G401 (cell line): ENCODE measurements around the gene ALS2. TPM values are rescaled to one million over a fixed set of nuclear protein-coding genes. Genes with fewer than 3 reads are reported as not detected.
"Not testable (repeated sequence)": the region's sequence is repeated elsewhere in the genome, so short reads cannot be mapped to it uniquely, and the experiment has no call there.

Experiments
- DNase-seq: peaks from one replicate; pipeline ENCODE4 v3.0.0-alpha.2; 2015; ENCODE audit warnings: low spot score
- in situ Hi-C: cut with HindIII; loops from 2 replicates; pipeline ENCODE4 v1.10.0; 2016; ENCODE audit warnings: low sequenced_read_pairs, mixed read lengths
- total RNA-seq: library from RNA; depleted of rRNA; stranded (reverse); fragments of >200 nt; shearing (Covaris generic); gene quantifications from 2 replicates; pipeline ENCODE4 v1.2.3, GENCODE V29; 2014

Gene ALS2
- total RNA-seq, 1 experiment from 2014 or later = 95.2 TPM

DNA sequence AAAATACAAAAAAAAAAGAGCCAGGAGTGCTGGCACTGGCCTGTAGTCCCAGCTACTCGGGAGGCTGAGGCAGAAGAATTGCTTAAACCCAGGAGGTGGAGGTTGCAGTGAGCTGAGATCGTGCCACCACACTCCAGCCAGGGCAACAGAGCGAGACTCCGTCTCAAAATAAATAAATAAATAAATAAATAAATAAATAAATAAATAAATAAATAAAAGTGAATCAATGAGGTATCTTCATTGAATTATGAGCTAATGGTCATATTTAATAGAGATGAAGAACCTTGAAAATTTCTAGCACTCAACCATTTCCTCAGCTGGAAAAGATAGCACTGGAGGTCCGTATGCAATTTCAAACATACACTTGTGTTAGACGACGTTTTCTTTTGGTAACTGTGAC lies 16.3 kb downstream of the ALS2 start:
- in situ Hi-C loops, DNase-seq: not testable (repeated sequence)

DNA sequence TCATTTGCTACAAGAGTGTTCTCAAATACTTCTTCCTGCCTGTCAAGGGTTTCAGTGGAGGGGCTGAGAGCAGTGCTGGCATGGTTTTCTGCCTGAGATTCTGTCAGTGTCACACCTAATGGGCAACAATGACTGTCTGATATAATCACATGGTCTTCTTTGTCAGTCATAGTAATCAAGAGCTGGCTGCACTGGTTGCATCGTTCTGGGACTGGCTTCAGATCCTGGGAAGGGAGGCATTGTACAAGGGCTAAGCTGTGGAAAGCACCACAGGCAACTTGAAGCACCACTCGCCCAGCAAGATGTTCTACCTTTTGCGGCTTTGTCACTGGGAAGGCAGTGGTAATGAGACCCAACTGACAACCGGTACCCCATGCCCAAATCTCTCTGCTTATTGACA lies 19.6 kb downstream of the ALS2 start:
- peak; percentile 71 for DNase-seq
- in situ Hi-C loops = no loop called here

GRCh38 chr2:201759567-201759966 lies 21.2 kb downstream of the ALS2 start:
- in situ Hi-C loops = no loop called here
- no peak for DNase-seq

- no peak for DNase-seq
- in situ Hi-C loops = no loop called here
Observed at GRCh38 chr2:201758873-201759272, 21.9 kb downstream of the ALS2 start.

GRCh38 chr2:201758234-201758633 lies 22.5 kb downstream of the ALS2 start:
- in situ Hi-C loops = no loop called here
- DNase-seq = no peak

DNA sequence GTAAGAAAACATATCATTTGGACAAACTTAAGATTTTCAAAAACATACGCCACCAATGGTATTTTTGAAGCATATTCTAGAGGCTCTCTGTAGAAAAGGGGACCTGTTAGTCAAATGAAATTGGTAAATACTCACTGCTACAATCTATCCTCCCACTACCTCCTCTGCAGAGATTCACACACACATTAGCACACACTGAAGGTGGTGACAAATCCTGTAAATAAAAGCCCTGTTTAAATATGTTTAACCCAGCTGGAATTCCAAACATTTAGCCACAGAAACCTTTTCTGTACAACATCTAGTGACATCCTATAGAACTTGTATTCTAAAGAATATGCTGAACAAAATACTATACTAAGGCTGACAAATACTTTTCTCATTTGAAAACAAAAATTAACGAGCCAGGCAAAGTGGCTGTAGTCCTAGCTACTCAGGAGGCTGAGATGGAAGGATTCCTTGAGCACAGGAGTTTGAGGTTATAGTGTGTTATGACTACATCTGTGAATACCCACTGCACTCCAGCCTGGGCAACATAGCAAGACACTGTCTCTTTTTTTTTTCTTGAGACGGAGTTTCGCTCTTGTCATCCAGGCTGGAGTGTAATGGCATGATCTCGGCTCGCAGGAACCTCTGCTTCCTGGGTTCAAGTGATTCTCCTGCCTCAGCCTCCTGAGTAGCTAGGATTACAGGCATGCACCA lies 25.9 kb downstream of the ALS2 start:
- DNase-seq = no peak
- in situ Hi-C loops = no loop called here

- in situ Hi-C loops = no loop called here
- no peak for DNase-seq
Observed at GRCh38 chr2:201751566-201751965, 29.2 kb downstream of the ALS2 start.

GRCh38 chr2:201746551-201746950 lies 34.2 kb downstream of the ALS2 start:
- in situ Hi-C loops = no loop called here
- no peak for DNase-seq

- in situ Hi-C loops = no loop called here
- no peak for DNase-seq
Observed at GRCh38 chr2:201735486-201735885, 45.2 kb downstream of the ALS2 start.

GRCh38 chr2:201734111-201734510 lies 46.6 kb downstream of the ALS2 start:
- in situ Hi-C loops = no loop called here
- no peak for DNase-seq

GRCh38 chr2:201733544-201733943 lies 47.2 kb downstream of the ALS2 start:
- in situ Hi-C loops = no loop called here
- DNase-seq = no peak

DNA sequence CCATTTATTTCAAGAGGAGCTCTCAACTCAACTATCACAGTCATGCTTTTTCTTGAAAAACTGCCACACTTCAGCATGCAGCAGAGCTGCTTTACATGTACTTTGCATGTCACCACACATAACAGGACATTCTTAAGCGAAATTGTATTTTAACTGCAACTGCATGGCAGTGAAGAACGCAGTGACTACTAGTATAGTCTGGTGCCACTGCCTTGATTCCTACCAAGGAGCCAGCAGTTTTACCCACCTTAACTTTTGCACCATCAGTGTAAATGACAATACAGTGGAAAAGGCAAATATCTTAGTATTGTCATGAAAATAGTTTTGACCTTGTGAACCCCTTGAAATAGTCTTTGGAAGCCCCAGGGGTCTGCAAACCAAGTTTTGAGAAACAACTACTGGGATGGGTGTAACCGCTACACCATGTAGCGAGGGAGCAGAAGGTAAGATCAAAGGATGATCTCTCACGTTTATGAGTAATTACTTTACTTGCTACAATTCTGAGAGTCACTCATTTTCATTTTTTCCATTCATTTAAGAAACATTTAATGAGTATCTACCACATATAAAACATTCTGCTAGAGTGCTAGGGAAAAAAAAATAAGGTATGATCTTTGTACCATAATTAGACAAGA lies 50.0 kb downstream of the ALS2 start:
- in situ Hi-C loops = no loop called here
- DNase-seq = no peak

GRCh38 chr2:201715459-201715858 lies 65.3 kb downstream of the ALS2 start:
- DNase-seq = no peak
- in situ Hi-C loops = no loop called here

DNA sequence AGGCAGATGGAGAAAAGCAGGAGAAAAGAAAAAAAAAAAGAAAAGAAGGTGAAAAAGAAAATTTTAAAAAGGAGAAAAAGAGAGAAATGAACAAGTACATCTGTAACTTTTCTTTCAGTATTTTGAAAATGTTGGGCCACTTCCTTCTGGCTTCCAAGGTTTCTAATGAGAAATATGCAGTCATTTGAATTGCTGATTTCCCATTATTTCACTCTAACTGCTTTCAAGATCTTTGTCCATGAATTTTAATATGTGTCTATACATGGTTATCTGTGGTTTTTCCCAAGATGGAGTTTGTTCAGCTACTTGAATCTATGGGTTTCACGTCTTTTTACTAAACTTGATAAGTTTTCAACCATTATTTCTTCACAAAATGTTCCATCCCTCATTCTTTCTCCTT lies 68.0 kb downstream of the ALS2 start:
- DNase-seq = no peak
- in situ Hi-C loops = no loop called here

- no peak for DNase-seq
- in situ Hi-C loops = no loop called here
Observed at GRCh38 chr2:201709747-201710146, 71.0 kb downstream of the ALS2 start.

DNA sequence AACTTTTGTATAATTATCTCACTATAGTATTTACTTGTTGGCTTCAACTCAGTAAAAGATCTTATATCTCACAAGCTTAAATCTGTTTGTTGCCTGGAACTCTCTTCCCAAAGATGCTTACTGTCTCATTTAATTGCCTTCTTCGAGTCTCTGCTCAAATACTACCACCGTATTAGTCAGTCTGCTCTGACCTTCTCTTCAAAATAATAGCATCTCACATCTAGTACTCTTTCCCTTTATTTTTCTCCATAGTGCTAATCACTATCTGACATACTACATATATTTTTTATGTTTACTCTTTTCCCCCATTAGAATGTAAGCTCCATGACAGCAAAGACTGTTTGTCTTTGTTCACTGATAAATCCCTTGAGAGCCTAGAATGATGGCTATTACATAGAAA lies 71.7 kb downstream of the ALS2 start:
- in situ Hi-C loops = no loop called here
- DNase-seq = no peak

- in situ Hi-C loops = no loop called here
- DNase-seq = peak; percentile 29
Observed at GRCh38 chr2:201707753-201708152, 73.0 kb downstream of the ALS2 start.

GRCh38 chr2:201707142-201707541 lies 73.6 kb downstream of the ALS2 start:
- in situ Hi-C loops = no loop called here
- no peak for DNase-seq

DNA sequence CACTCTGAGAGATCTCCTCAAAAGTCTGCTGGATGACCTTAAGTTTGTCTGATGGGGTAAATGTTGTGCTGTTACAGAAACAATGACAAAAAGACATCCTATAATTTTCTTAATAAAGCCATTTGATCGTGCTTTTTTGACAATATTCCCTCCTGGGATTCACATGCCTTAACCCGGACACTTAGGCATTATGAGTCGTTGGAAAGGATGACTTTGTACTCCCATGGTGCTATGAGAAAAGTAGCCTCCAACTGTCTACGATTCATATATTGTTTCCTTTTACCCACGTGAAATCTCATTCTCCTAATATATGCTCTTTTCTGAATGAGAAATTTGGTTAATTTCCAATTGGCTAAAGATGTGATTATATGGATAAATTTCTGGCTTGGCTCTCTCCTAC lies 76.2 kb downstream of the ALS2 start:
- no peak for DNase-seq
- in situ Hi-C loops = no loop called here

- DNase-seq = peak; percentile 77
- in situ Hi-C loops = no loop called here
Observed at GRCh38 chr2:201701646-201702045, 79.1 kb downstream of the ALS2 start.

DNA sequence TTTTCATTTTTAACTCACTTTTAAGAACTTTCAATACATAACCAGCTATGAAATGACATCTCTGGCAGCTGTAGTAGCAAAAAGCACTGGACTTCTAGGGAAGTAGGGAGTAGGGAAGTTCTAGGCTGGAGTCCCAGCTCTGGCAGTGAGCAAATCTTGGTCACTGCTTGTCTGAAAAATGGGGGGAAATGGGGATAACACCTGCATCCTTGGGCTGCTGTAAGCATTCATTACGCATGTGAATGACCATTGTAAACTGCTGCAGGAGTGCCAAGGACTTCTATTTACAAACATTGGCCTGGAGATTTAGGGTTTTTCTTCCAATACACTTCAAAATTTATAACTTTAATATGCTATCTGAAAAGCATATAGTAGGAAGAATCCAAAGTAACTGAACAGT lies 81.3 kb downstream of the ALS2 start:
- in situ Hi-C loops = loop anchor here (5.0 kb wide), 1 partner anchor 47 kb away; no protein-coding TSS in a partner anchor
- DNase-seq = peak; percentile 35
